ENCODE results near the gene RNF103. TPM values are rescaled to one million over a fixed set of nuclear protein-coding genes. Genes with fewer than 3 reads are reported as not detected.

RNF103 gene
- total RNA-seq, 4 donors from 2014 or later = 33.2 to 55.5 (median 51.8) TPM

DNA sequence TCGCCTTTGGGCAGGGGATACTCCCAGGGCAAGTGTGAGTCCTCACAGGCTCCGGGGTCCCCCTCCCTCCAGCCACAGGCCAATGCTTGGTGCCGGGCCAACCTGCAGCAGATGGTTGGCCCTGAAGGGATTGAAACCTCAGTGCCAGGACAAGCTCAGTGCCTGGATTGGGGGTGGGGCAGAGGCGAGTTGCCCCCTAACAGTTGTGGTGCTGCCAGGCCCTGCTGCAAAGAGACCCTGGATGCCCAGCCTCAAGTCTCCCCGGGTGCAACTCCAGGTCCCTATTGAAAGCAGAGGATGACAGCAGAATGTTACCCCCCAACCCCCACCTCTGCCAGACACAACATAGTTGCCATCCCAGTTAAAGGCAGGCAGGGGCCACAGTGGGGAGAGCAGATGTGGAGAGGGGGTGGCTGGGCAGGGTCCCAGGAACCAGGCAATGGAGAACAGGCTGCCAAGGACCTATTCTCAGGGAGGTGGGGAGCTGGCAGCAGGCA lies 9.5 kb upstream of the RNF103 start:
- TF ChIP-seq POLR2A (IDR thresholded peaks at IDR 0.05) = no peak
- TF ChIP-seq, protein P1, sequence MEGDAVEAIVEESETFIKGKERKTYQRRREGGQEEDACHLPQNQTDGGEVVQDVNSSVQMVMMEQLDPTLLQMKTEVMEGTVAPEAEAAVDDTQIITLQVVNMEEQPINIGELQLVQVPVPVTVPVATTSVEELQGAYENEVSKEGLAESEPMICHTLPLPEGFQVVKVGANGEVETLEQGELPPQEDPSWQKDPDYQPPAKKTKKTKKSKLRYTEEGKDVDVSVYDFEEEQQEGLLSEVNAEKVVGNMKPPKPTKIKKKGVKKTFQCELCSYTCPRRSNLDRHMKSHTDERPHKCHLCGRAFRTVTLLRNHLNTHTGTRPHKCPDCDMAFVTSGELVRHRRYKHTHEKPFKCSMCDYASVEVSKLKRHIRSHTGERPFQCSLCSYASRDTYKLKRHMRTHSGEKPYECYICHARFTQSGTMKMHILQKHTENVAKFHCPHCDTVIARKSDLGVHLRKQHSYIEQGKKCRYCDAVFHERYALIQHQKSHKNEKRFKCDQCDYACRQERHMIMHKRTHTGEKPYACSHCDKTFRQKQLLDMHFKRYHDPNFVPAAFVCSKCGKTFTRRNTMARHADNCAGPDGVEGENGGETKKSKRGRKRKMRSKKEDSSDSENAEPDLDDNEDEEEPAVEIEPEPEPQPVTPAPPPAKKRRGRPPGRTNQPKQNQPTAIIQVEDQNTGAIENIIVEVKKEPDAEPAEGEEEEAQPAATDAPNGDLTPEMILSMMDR (IDR thresholded peaks at IDR 0.05) = no peak
- H3K27me3 ChIP-seq = no peaks in the 10 kb centered on the region
- intact Hi-C loops (cut with DNase I; ENCODE audit: low total_unique reads) = no loop called here
- H3K27ac ChIP-seq = no peak overlapping the region
- H3K4me3 ChIP-seq = no peak overlapping the region
- H3K9me3 ChIP-seq = no peaks in the 10 kb centered on the region
- DNase-seq = no peak
- H3K4me1 ChIP-seq = no peaks in the 10 kb centered on the region
- no peaks in the 10 kb centered on the region for H3K36me3 ChIP-seq

DNA sequence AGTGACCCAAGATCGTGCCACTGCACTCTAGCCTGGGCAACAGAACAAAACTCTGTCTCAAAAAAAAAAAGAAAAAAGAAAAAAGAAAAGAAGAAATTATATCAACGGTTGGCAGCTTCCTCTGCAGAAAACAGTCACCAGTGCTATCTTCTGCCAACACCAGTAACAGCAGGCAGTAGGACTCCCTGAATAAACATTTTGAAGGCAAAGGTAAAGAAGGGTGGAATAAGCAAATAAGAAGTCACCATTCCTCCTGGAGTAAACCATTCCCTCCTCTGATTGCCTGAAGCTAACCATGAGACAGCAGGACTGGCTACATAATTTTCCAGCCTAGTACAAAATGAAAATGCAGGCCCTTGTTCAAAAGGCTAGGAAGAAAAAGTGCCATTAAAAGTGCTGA lies 9.0 kb upstream of the RNF103 start:
- H3K27ac ChIP-seq = no peak overlapping the region
- no peaks in the 10 kb centered on the region for H3K27me3 ChIP-seq
- intact Hi-C loops (cut with DNase I; ENCODE audit: low total_unique reads) = no loop called here
- no peak for DNase-seq
- no peak overlapping the region for H3K4me3 ChIP-seq
- H3K9me3 ChIP-seq = no peaks in the 10 kb centered on the region
- TF ChIP-seq, protein P1 (IDR thresholded peaks at IDR 0.05) = no peak
- TF ChIP-seq POLR2A (IDR thresholded peaks at IDR 0.05) = no peak
- no peaks in the 10 kb centered on the region for H3K36me3 ChIP-seq
- H3K4me1 ChIP-seq = no peaks in the 10 kb centered on the region

DNA sequence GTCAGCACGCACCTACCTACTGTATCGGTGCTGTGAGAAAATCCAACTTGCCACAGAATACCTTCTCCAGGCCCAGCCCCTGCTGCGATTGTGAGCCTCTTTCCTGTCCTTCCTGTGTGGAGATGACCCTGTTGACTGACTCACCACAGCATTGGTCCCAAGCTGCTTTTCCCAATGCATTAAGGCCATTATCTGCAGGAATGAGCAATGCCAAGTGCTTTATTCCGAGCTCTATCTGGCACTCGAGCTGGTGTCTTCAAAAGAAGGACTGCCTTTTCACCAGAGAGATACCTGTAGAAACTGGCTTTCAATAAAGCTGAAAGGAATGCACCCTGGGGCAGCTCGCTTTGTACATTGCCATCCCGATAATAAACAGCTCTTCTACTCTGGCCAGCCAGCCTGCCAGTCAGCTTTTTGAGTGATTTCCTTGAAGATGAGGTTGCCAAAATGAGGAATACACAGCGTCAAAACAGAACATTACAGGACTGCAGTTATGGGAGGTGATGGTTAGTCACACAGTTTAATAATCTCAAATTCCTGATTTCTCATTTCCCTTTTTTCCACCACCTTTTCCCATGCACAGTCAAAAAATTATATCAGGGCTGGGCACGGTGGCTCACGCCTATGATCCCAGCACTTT lies 8.3 kb upstream of the RNF103 start:
- H3K27ac ChIP-seq = no peak overlapping the region
- no peaks in the 10 kb centered on the region for H3K27me3 ChIP-seq
- DNase-seq = no peak
- H3K36me3 ChIP-seq = no peaks in the 10 kb centered on the region
- TF ChIP-seq, protein P1 (IDR thresholded peaks at IDR 0.05) = no peak
- H3K9me3 ChIP-seq = no peaks in the 10 kb centered on the region
- intact Hi-C loops (cut with DNase I; ENCODE audit: low total_unique reads) = no loop called here
- no peak overlapping the region for H3K4me3 ChIP-seq
- no peaks in the 10 kb centered on the region for H3K4me1 ChIP-seq

DNA sequence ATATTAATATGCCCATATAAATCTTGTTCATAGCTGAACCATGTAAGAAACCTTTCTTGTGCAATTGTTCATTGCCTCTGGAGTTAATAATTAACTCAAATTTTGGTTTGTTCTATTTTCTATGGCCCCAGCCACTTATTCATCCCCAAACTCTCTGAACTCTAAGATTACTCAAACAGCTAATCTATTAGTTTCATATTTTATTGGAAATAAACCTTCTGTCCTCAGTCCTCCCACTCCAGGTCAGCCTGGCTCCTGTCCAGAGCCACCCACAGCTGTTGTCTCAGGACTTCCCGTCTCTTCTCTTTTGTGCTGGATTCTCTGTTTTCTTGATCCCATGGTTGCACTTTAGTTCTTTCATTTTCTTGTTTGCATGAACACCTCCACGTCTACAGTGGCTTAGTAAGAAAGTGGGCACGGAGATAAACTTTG lies 4.4 kb upstream of the RNF103 start:
- no peak for TF ChIP-seq POLR2A (IDR thresholded peaks at IDR 0.05)
- TF ChIP-seq, protein P1 (IDR thresholded peaks at IDR 0.05) = no peak
- intact Hi-C loops (cut with DNase I; ENCODE audit: low total_unique reads) = loop anchor here (10.0 kb wide), 2 partner anchors 77 to 183 kb away; partner anchors contain the start of gene KDM3A
- H3K36me3 ChIP-seq = no peaks in the 10 kb centered on the region

DNA sequence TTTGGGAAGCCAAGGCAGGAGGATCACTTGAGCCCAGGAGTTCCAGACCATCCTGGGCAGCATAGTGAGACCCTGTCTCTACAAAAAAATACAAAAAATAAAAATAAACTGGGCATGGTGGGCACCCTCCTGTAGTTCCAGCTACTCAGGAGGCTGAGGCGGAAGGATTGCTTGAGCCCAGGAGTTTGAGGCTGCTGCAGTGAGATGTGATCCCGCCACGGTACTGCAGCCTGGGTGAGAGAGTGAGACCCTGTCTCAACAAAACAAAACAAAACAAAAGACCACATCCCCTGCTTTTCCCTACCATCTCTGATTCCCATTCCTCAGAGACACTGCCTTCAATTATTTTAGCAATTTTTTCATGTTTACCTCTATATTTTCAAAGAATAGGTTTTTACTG lies 3.9 kb upstream of the RNF103 start:
- H3K4me3 ChIP-seq = no peak overlapping the region
- no peaks in the 10 kb centered on the region for H3K9me3 ChIP-seq
- TF ChIP-seq, protein P1 (IDR thresholded peaks at IDR 0.05) = no peak
- no peak for TF ChIP-seq POLR2A (IDR thresholded peaks at IDR 0.05)
- no peaks in the 10 kb centered on the region for H3K27me3 ChIP-seq
- H3K36me3 ChIP-seq = no peaks in the 10 kb centered on the region
- no peak overlapping the region for H3K27ac ChIP-seq
- intact Hi-C loops (cut with DNase I; ENCODE audit: low total_unique reads) = loop anchor here (10.0 kb wide), 2 partner anchors 77 to 183 kb away; partner anchors contain the start of gene KDM3A
- no peaks in the 10 kb centered on the region for H3K4me1 ChIP-seq
- DNase-seq = no peak

More for the DNA sequence above, 4.4 kb upstream of the RNF103 start:
- H3K9me3 ChIP-seq = no peaks in the 10 kb centered on the region
- no peak overlapping the region for H3K4me3 ChIP-seq
- H3K27ac ChIP-seq = no peak overlapping the region
- DNase-seq = no peak
- no peaks in the 10 kb centered on the region for H3K4me1 ChIP-seq
- H3K27me3 ChIP-seq = no peaks in the 10 kb centered on the region

Measured in uterus (tissue), 4 donors.